Keratinocyte (primary cell): ENCODE results near the gene FOCAD. TPM values are rescaled to one million over a fixed set of nuclear protein-coding genes. Genes with fewer than 3 reads are reported as not detected.

ENCODE experiments used
- DNase-seq: peaks from one replicate; pipeline ENCODE4 v3.0.0-alpha.2; 2011; ENCODE audit warnings: low read depth, missing footprints, low spot score
- FAIRE-seq: peaks from 2 replicates; lab custom pipeline; 2011; peaks lifted over from hg19 to GRCh38; lab: Jason Lieb, UNC
- H2AFZ ChIP-seq: 2 replicates; pipeline ENCODE4 v1.6.0; 2012; ENCODE audit warnings: low read length, control low read depth, inconsistent platforms; ENCODE audit not compliant: control insufficient read depth
- H3K27ac ChIP-seq: 2 replicates; pipeline ENCODE4 v1.5.1; 2011; ENCODE audit warnings: low read length; ENCODE audit not compliant: control insufficient read depth, insufficient read depth
- H3K27me3 ChIP-seq: 3 replicates; pipeline ENCODE4 v1.6.0; 2011; ENCODE audit warnings: low read length; ENCODE audit not compliant: control insufficient read depth, insufficient read depth; ENCODE audit errors: extremely low read depth
- H3K36me3 ChIP-seq, 2 experiments: 2 replicates in 1 of 2; 3 replicates in 1 of 2; pipeline ENCODE4 v1.5.1; 2011; ENCODE audit warnings: low read length in 2 of 2, mild to moderate bottlenecking in 1 of 2; ENCODE audit not compliant: control insufficient read depth in 2 of 2, insufficient read depth in 2 of 2; ENCODE audit errors: extremely low read depth in 1 of 2
- H3K4me1 ChIP-seq: 3 replicates; pipeline ENCODE4 v1.5.1; 2011; ENCODE audit warnings: low read length; ENCODE audit not compliant: control insufficient read depth, insufficient read depth; ENCODE audit errors: extremely low read depth
- H3K4me2 ChIP-seq: 3 replicates; pipeline ENCODE4 v1.6.0; 2011; ENCODE audit warnings: low read depth, low read length; ENCODE audit not compliant: control insufficient read depth, insufficient read depth; ENCODE audit errors: extremely low read depth
- H3K4me3 ChIP-seq, 3 experiments: fragments of 200-600 bp in 1 of 3; sonication (generic) in 1 of 3; 2 replicates in 2 of 3; 3 replicates in 1 of 3; pipeline ENCODE4 v1.5.1; 2011 to 2016; ENCODE audit warnings: low read length in 3 of 3, mild to moderate bottlenecking in 3 of 3, control low read depth in 2 of 3, inconsistent platforms in 1 of 3, low read depth in 1 of 3, mixed read lengths in 1 of 3, mixed run types in 1 of 3, moderate library complexity in 1 of 3; ENCODE audit not compliant: control insufficient read depth in 2 of 3, insufficient read depth in 2 of 3; ENCODE audit errors: extremely low read depth in 1 of 3
- H3K79me2 ChIP-seq: 2 replicates; pipeline ENCODE4 v1.6.0; 2012; ENCODE audit warnings: low read length; ENCODE audit not compliant: control insufficient read depth, insufficient read depth
- H3K9ac ChIP-seq: 3 replicates; pipeline ENCODE4 v1.6.0; 2011; ENCODE audit warnings: low read length; ENCODE audit not compliant: control insufficient read depth, insufficient read depth; ENCODE audit errors: extremely low read depth
- H3K9me1 ChIP-seq: 3 replicates; pipeline ENCODE4 v1.6.0; 2011; ENCODE audit warnings: low read length; ENCODE audit not compliant: control insufficient read depth, insufficient read depth; ENCODE audit errors: extremely low read depth
- H3K9me3 ChIP-seq: 2 replicates; pipeline ENCODE4 v1.5.1; 2012; ENCODE audit warnings: low read depth, low read length; ENCODE audit not compliant: control insufficient read depth
- H4K20me1 ChIP-seq: 3 replicates; pipeline ENCODE4 v1.6.0; 2011; ENCODE audit warnings: low read length; ENCODE audit not compliant: control insufficient read depth, insufficient read depth; ENCODE audit errors: extremely low read depth
- EZH2 ChIP-seq: IDR thresholded peaks from one replicate; pipeline ENCODE4 v1.6.1; 2012; ENCODE audit warnings: inconsistent platforms, mild to moderate bottlenecking, low read length, moderate library complexity
- dilution Hi-C: fragments of 300-500 bp; cut with MboI; formaldehyde crosslinking; loops from one replicate; pipeline ENCODE4 v1.7.0; 2020; ENCODE audit warnings: low sequenced_read_pairs; ENCODE audit not compliant: extremely low pct_ligation_motif_present
- polyA plus RNA-seq, 5 experiments: library from polyadenylated mRNA; depleted of rRNA in 3 of 5; stranded (reverse) in 3 of 5; stranded (forward) in 1 of 5; unstranded in 1 of 5; fragments of >200 nt; gene quantifications; 1 replicate in 1 of 5; 2 replicates in 3 of 5; 3 replicates in 1 of 5; pipeline versions ENCODE4 v1.2.1 to v1.2.3, GENCODE V29; 2011 to 2012; ENCODE audit warnings: missing spikeins in 2 of 5, low read depth in 1 of 5, low replicate concordance in 1 of 5
- TF ChIP-seq, protein P1 (sequence below), 3 experiments: IDR thresholded peaks in 1 of 3; conservative IDR thresholded peaks in 1 of 3; optimal IDR thresholded peaks in 1 of 3; 2 replicates in 2 of 3; 3 replicates in 1 of 3; pipeline versions ENCODE3 to v1.5.1; 2011; ENCODE audit warnings: low read length in 3 of 3, mild to moderate bottlenecking in 3 of 3, moderate library complexity in 2 of 3, control low read depth in 1 of 3, inconsistent platforms in 1 of 3; ENCODE audit not compliant: insufficient read depth in 2 of 3; ENCODE audit errors: extremely low read depth in 1 of 3

FOCAD gene
- polyA plus RNA-seq, 1 donor (not counting 4 experiments of a cell fraction or from before 2014, with no cell fraction given), result 33.1 TPM

DNA sequence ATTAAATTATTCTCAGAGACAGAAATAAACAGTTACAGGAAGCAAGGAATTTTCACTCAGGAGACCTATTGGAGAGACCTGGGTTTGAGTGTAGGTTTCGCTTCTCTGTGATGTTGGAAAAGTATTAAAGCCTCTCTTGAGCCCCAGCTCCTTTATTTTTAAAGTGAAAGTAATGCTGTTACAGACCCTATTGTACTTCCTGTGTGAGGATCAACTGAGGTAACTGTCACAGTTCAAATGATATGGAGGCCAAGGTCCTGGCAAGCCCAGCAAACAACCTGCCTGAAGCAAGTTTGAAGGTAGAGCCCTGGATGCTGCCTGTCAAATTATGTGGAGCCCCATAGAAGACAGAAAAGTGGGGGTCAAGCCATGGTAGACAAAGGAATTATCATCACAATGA is 355.2 kb downstream of the FOCAD start:
- Histone ChIP-seq H2AFZ (no peak overlapping the region), H3K4me3 (no peak overlapping the region), H3K4me2 (no peak overlapping the region), H3K4me1 (no peaks in the 10 kb centered on the region), H3K9me1 (no peaks in the 10 kb centered on the region), H3K9me3 (no peaks in the 10 kb centered on the region), H3K36me3 (no peaks in the 10 kb centered on the region), H3K27ac (no peak overlapping the region), H4K20me1 (no peaks in the 10 kb centered on the region), H3K79me2 (no peaks in the 10 kb centered on the region), H3K27me3 (no peaks in the 10 kb centered on the region), H3K9ac (no peak overlapping the region)
- FAIRE-seq (no peak), DNase-seq (no peak)
- TF ChIP-seq, protein P1, sequence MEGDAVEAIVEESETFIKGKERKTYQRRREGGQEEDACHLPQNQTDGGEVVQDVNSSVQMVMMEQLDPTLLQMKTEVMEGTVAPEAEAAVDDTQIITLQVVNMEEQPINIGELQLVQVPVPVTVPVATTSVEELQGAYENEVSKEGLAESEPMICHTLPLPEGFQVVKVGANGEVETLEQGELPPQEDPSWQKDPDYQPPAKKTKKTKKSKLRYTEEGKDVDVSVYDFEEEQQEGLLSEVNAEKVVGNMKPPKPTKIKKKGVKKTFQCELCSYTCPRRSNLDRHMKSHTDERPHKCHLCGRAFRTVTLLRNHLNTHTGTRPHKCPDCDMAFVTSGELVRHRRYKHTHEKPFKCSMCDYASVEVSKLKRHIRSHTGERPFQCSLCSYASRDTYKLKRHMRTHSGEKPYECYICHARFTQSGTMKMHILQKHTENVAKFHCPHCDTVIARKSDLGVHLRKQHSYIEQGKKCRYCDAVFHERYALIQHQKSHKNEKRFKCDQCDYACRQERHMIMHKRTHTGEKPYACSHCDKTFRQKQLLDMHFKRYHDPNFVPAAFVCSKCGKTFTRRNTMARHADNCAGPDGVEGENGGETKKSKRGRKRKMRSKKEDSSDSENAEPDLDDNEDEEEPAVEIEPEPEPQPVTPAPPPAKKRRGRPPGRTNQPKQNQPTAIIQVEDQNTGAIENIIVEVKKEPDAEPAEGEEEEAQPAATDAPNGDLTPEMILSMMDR (optimal IDR thresholded peaks at IDR 0.05 in 1 of 3, IDR thresholded peaks at IDR 0.05 in 1 of 3, conservative IDR thresholded peaks at IDR 0.05 in 1 of 3; ENCODE audit: extremely low read depth in 1 of 3, insufficient read depth in 2 of 3, low read length in 3 of 3), result no peak
- TF ChIP-seq EZH2, result no peak
- dilution Hi-C loops, result no loop called here

DNA sequence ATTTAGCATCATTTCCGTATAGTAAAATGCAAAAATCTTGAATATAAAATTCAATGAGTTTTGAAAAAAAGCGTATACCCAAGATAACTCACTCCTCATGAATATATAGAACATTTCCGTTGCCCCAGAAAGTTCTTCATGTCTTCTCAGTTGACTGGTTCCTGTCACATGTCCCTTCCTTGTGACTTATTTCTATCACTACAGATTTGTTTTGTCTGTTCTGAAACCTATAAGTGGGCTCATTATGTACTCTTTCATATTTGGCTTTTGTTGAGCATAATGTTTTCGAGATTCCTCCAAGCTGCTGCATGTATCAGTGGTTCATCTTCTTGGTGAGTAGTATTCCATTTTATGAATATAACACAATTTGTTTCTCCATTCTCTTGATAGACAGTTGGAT is 358.4 kb downstream of the FOCAD start:
- DNase-seq (no peak), FAIRE-seq (no peak)
- no peaks in the 10 kb centered on the region for H3K9me3 ChIP-seq
- dilution Hi-C loops, result no loop called here
- H3K36me3 ChIP-seq, result no peaks in the 10 kb centered on the region
- no peak overlapping the region for H3K9ac ChIP-seq
- H3K27ac ChIP-seq, result no peak overlapping the region
- no peaks in the 10 kb centered on the region for H3K9me1 ChIP-seq
- no peak overlapping the region for H3K4me2 ChIP-seq
- H4K20me1 ChIP-seq, result no peaks in the 10 kb centered on the region
- no peak overlapping the region for H2AFZ ChIP-seq
- no peaks in the 10 kb centered on the region for H3K4me1 ChIP-seq
- no peak overlapping the region for H3K4me3 ChIP-seq
- no peaks in the 10 kb centered on the region for H3K79me2 ChIP-seq
- H3K27me3 ChIP-seq, result no peaks in the 10 kb centered on the region
- TF ChIP-seq, protein P1 (optimal IDR thresholded peaks at IDR 0.05 in 1 of 3, IDR thresholded peaks at IDR 0.05 in 1 of 3, conservative IDR thresholded peaks at IDR 0.05 in 1 of 3; ENCODE audit: extremely low read depth in 1 of 3, insufficient read depth in 2 of 3, low read length in 3 of 3), result no peak
- no peak for TF ChIP-seq EZH2
